Measurements from ENCODE around the gene ST3GAL4. TPM values are rescaled to one million over a fixed set of nuclear protein-coding genes. Genes with fewer than 3 reads are reported as not detected.

The ST3GAL4 gene
- total RNA-seq, 1 experiment from 2014 or later = 13.1 TPM

- intact Hi-C loops (cut with micrococcal nuclease) = no loop called here
- peak overlapping the region; percentile 95 for H3K9ac ChIP-seq (ENCODE audit: low read length)
- TSS peak; percentile 25 for BruUV-seq (replicated peaks)
Measured at GRCh38 chr11:126357055-126357962, 1.8 kb downstream of the ST3GAL4 start.

More at GRCh38 chr11:126357055-126357962, 1.8 kb downstream of the ST3GAL4 start:
- Histone ChIP-seq H3K79me2 (ENCODE audit: insufficient read depth, low read length) (peaks cover 11% of the 10 kb centered on the region; the same call in 1 of the 2 replicates), H3K4me3 (replicated peaks in 1 of 2; ENCODE audit: low read depth in 1 of 2, low read length in 2 of 2) (no peak overlapping the region), H3K9me2 (ENCODE audit: insufficient read depth) (no peaks in the 10 kb centered on the region), H4K20me1 (ENCODE audit: insufficient read depth) (no peaks in the 10 kb centered on the region), H3K4me1 (ENCODE audit: control insufficient read depth in 1 of 2, insufficient read depth in 2 of 2, low read length in 2 of 2) (peaks cover 22 to 52% of the 10 kb centered on the region in 2 experiments), H2AFZ (ENCODE audit: low read depth, low read length, poor library complexity, severe bottlenecking) (no peak overlapping the region), H3K27me3 (ENCODE audit: insufficient read depth, low read length) (no peaks in the 10 kb centered on the region), H3K36me3 (ENCODE audit: control insufficient read depth in 1 of 2, insufficient read depth in 2 of 2, low read length in 2 of 2) (no peaks in the 10 kb centered on the region), H3K9me3 (ENCODE audit: control insufficient read depth in 1 of 2, insufficient read depth in 1 of 2, low read depth in 1 of 2, low read length in 2 of 2) (no peaks in the 10 kb centered on the region), H3K27ac (ENCODE audit: low read depth, low read length) (no peak overlapping the region), H3K4me2 (ENCODE audit: low read length) (peak overlapping the region; percentile 87)
- DNase-seq (ENCODE audit: low read depth, low spot score) (no peak), ATAC-seq (no peak)
- ChIA-PET CTCF (no interaction called here), RAD21 (ENCODE audit: low non-redundant PET in 1 of 2, low total read pairs in 2 of 2, uncharacterized antibody in 2 of 2, unreplicated experiment in 2 of 2) (no interaction called here), POLR2A (no interaction called here)
- TF ChIP-seq, protein P1, sequence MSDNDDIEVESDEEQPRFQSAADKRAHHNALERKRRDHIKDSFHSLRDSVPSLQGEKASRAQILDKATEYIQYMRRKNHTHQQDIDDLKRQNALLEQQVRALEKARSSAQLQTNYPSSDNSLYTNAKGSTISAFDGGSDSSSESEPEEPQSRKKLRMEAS (IDR thresholded peaks at IDR 0.05) = no peak
- no peak for TF ChIP-seq CTCF (IDR thresholded peaks at IDR 0.05 in 2 of 3, conservative IDR thresholded peaks at IDR 0.05 in 1 of 3; ENCODE audit: borderline replicate concordance in 1 of 3, insufficient read depth in 1 of 3, low read depth in 2 of 3, low read length in 2 of 3)
- TF ChIP-seq CEBPB (IDR thresholded peaks at IDR 0.05; ENCODE audit: low read depth) = no peak
- TF ChIP-seq POLR2AphosphoS5 (IDR thresholded peaks at IDR 0.05; ENCODE audit: low read depth, low read length) = no peak
- TF ChIP-seq ELF1 (IDR thresholded peaks at IDR 0.05; ENCODE audit: borderline replicate concordance, low read depth) = no peak
- no peak for TF ChIP-seq FOSL1 (IDR thresholded peaks at IDR 0.05; ENCODE audit: low read depth)
- TF ChIP-seq ZNF274 (IDR thresholded peaks at IDR 0.05; ENCODE audit: low read depth, low read length) = no peak
- TF ChIP-seq EGR1 (IDR thresholded peaks at IDR 0.05; ENCODE audit: low read depth) = no peak
- TF ChIP-seq POLR2A (IDR thresholded peaks at IDR 0.05; ENCODE audit: borderline replicate concordance, extremely low read depth, insufficient read depth, insufficient read length) = no peak

All from HCT116 (cell line).